GM04503 (cell line): ENCODE data around the gene PRKD1.
A peak's percentile ranks its signal among the peaks of the same experiment; 100 is the strongest.

Experiments used
- DNase-seq: peaks from one replicate; pipeline ENCODE4 v3.0.0-alpha.2; 2012; ENCODE audit warnings: low read depth

The PRKD1 gene

GRCh38 chr14:29601616-29602015 is 326.0 kb downstream of the PRKD1 start:
- DNase-seq = no peak

DNA sequence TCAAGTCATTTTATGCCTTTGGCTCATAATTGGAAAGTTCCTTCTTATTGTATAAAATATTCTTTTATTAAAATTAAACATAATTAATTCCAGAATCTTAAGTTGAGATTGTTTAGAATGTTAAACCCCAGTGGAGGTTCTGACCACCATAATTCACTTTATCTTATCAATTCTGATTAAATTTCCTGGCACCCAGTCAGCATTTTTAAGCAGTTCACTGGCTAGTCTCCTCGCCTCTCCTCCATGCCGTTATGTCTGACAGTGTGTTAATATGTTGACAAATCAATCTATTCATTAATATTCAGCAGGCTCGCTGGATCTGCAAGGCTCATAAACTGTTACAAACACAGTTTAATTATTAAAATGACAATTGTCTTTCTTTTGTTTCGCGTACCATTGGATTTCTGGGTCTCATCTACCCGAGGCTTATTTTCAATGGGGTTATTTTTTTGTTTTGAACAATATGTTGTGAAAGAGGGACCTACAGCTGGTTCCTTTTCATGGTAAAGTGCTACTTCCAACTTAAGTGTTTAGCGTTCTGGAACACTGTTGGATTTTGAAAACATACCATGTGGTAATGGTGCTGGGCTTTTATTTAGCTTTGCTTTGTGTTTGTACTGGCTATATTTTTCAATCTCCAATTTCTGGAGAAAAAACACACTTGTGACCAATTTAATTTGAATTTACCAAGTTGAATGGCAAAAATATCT is 339.7 kb downstream of the PRKD1 start:
- DNase-seq = no peak

DNA sequence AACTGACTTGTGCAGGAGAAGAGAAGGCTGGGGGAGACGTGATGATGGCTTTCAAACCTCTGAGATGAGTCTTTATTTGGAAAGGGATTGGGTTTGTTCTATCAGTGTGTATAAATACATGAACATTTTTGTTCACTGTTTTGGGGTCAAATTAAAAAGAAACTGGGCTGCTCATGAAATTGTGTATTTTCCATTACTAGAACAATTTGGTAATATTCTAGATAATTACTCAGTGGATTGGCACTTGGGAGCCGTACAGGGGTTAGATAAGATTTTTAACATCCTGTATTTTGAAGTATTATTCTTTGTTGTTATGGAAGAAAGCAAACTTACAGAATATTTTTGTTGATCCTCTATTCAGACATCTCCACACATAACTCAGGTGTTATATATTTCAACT is 340.6 kb downstream of the PRKD1 start:
- no peak for DNase-seq

GRCh38 chr14:29584992-29585391 is 342.7 kb downstream of the PRKD1 start:
- DNase-seq = peak; percentile 73

DNA sequence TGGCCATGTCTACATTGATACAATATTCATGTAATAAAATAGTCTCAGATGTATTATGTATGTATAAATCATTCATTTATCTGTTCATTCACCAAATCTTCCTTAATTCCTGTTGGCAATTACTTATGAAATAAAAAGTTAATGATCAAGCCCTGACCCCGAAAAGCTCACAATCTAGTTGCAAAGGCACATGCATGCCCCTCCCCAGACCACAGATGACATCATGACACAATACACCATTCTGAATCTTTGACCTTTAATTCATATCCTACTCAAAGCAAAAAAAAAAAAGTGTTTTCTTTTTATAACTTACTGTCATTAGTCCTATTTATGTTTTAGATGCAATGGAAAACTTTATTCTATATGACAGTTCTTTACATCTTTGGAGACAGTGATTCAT is 346.9 kb downstream of the PRKD1 start:
- DNase-seq = no peak

- no peak for DNase-seq
Measured at GRCh38 chr14:29579838-29580237, 347.8 kb downstream of the PRKD1 start.

DNA sequence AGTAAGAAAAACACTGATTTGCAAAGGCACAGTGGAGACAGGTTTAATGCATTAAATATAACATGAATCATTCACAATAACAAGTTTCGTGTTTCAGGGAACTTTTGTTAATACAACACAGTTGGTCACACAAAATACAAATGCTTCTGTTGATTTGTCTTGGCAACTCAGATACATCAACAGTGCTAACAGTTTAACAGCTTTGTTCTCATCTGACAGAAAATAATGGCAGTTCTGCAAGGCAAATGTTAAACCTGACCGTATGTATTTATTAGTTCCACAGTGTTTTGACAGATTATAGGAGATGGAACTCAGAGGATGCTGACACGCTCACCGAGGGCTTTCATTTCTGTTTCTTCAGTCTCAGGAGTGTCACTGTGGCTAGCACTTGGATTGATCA is 350.7 kb downstream of the PRKD1 start:
- DNase-seq = no peak

GRCh38 chr14:29569194-29569593 is 358.5 kb downstream of the PRKD1 start:
- DNase-seq = no peak

- no peak for DNase-seq
Measured at GRCh38 chr14:29566194-29566593, 361.5 kb downstream of the PRKD1 start.

- peak; percentile 32 for DNase-seq
Measured at GRCh38 chr14:29558516-29558915, 369.1 kb downstream of the PRKD1 start.

GRCh38 chr14:29554335-29554734 is 373.3 kb downstream of the PRKD1 start:
- no peak for DNase-seq

DNA sequence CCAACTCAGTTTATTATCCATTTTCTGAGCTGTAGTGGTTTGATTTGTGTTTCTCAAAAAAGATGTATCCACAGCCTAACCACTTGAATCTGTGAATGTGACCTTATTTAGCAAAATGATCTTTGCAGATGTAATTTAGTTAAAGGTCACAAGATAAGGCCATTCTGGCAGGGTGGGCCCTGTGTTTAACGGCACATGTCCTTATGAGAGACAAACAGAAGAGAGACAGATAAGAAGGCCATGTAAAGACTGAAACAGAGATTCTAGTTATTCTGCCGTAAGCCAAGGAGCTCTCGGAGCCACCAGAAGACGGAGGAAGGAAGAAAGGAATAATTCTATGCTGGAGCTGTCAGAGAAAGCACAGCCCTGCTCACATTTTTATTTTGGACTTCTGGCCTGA is 374.2 kb downstream of the PRKD1 start:
- no peak for DNase-seq

DNA sequence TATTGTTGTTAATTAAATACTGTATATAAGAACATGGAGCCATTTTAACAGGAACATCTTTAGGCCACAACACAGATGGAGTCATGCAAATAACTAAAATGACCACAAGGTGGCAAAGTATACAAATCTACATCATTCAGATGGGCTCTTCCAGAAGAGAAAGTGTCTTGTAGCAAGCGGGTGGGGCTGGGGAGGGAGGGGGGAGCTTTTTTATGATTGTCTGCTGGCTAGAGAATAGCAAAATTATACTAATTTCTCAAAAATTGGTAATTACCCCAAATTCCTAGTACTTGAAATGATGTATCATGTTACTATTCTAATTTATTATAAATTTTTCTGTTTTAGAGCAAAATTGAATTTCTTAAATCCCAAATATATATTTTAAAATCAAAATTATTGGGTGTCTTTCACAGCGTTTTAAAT is 378.7 kb downstream of the PRKD1 start:
- DNase-seq = peak; percentile 15

- no peak for DNase-seq
Measured at GRCh38 chr14:29545714-29546113, 381.9 kb downstream of the PRKD1 start.

DNA sequence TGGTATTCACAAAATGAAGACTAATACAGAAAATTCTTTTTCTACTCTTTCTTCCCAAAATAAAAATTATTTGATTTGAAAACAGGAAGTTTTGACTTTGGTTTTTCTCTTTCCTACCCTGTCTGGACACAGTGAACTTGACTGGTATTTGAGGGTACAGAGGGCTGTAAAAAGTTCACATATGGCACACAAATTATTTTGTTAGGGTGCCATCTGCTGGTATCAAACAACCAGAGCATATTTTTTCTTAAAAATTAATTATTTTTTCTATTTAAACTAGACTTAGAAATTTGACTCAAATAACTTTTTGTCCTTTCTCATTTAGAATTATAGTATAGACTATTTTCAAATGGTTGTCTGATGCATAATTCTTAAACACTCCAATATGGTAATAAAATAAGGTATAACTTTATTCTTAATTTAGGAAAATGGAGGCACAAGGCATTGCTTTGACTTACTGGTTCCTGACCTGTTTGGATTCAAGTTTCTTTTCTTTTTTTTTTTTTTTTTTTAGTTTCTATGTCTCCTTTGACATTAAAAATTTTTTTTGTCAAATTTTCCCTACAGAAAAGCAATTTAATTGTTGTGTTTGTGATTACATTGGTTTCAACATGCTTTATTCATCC is 390.6 kb downstream of the PRKD1 start:
- DNase-seq = no peak

DNA sequence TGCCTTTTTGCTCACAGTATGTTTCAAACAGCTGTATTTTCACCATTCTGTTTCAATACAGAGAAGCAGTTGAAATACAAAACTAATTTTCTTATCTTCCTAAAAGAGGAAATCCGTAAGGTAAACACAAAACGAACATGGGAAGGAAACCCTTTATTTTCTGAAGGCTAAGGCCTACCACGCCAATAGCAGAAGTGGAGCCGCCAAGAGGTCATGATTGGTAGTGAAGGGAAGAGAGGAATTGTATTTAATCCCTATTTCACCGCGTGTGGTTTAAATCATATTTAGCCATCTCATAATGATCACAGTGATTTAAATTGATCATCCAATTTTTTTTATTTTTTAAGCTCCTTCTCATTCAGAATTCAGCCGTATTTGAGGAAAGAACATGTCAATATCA is 398.2 kb downstream of the PRKD1 start:
- no peak for DNase-seq

- no peak for DNase-seq
Measured at GRCh38 chr14:29528889-29529288, 398.8 kb downstream of the PRKD1 start.

GRCh38 chr14:29527286-29527685 is 400.4 kb downstream of the PRKD1 start:
- DNase-seq = no peak
